HepG2 (cell line): ENCODE results near the gene KIF1B. TPM values are rescaled to one million over a fixed set of nuclear protein-coding genes. Genes with fewer than 3 reads are reported as not detected.

Source experiments
- ATAC-seq: fragments of 200-7000 bp; cut with Tn5 transposase; 3 replicates; pipeline ENCODE4 v1.9.1; 2020; ENCODE audit warnings: mild to moderate bottlenecking, moderate library complexity
- BruUV-seq: library from RNA; stranded (reverse); fragments of 400-500 nt; replicated peaks from 2 replicates; lab custom pipeline; 2021; lab: Mats Ljungman, UMichigan
- CTCF ChIA-PET: fragments of 300-600 bp; formaldehyde crosslinking; extraction: SDS; loops from one replicate; lab custom pipeline; 2021; ENCODE audit warnings: low total read pairs, inconsistent platforms, low intra/inter-chr PET ratio; lab: Yijun Ruan, JAX
- POLR2A ChIA-PET: fragments of 350-600 bp; sonication (Branson Sonifier 250); formaldehyde crosslinking; loops from one replicate; lab custom pipeline; 2020; ENCODE audit warnings: antibody characterized with exemption, inconsistent platforms; lab: Yijun Ruan, JAX
- DNase-seq: peaks from one replicate; pipeline ENCODE4 v3.0.0-alpha.2; 2015; ENCODE audit warnings: low spot score
- FAIRE-seq: peaks from 3 replicates; lab custom pipeline; 2011; peaks lifted over from hg19 to GRCh38; lab: Jason Lieb, UNC
- H2AFZ ChIP-seq: one replicate; pipeline ENCODE4 v1.6.1; 2011; ENCODE audit warnings: low read length, inconsistent platforms
- H3K27ac ChIP-seq: fragments of 300-600 bp; 3 replicates; pipeline ENCODE4 v1.8.0; 2011; ENCODE audit warnings: mixed run types, mild to moderate bottlenecking, mixed read lengths, low read length, inconsistent platforms; ENCODE audit not compliant: insufficient read depth; ENCODE audit errors: extremely low read length
- H3K27me3 ChIP-seq, 2 experiments: fragments of 200-600 bp in 1 of 2; 2 replicates in 1 of 2; 3 replicates in 1 of 2; pipeline versions ENCODE4 v1.6.0 to v1.8.0; 2011; ENCODE audit warnings: low read length in 2 of 2, mild to moderate bottlenecking in 2 of 2, moderate library complexity in 2 of 2, inconsistent platforms in 1 of 2; ENCODE audit not compliant: insufficient read depth in 2 of 2, control insufficient read depth in 1 of 2
- H3K36me3 ChIP-seq, 2 experiments: fragments of 200-600 bp in 1 of 2; replicated peaks in 1 of 2; 2 replicates in 1 of 2; 3 replicates in 1 of 2; pipeline versions ENCODE4 v1.5.1 to v1.8.0; 2011; ENCODE audit warnings: low read length in 2 of 2, inconsistent platforms in 1 of 2; ENCODE audit not compliant: insufficient read depth in 2 of 2, control insufficient read depth in 1 of 2
- H3K4me1 ChIP-seq: 2 replicates; pipeline ENCODE4 v1.5.1; 2012; ENCODE audit warnings: low read length, inconsistent platforms; ENCODE audit not compliant: insufficient read depth
- H3K4me2 ChIP-seq: 2 replicates; pipeline ENCODE4 v1.6.0; 2011; ENCODE audit warnings: low read depth, low read length, inconsistent platforms
- H3K4me3 ChIP-seq, 3 experiments: fragments of 200-600 bp in 1 of 3; sonication (generic), shearing (Covaris generic) in 1 of 3; replicated peaks in 1 of 3; 2 replicates each; pipeline ENCODE4 v1.5.1; 2011 to 2016; ENCODE audit warnings: low read length in 3 of 3, inconsistent platforms in 2 of 3, low read depth in 2 of 3, mild to moderate bottlenecking in 2 of 3, control low read depth in 1 of 3, mixed read lengths in 1 of 3; ENCODE audit not compliant: insufficient read depth in 1 of 3
- H3K79me2 ChIP-seq: one replicate; pipeline ENCODE4 v1.6.1; 2011; ENCODE audit warnings: low read length, inconsistent platforms; ENCODE audit not compliant: insufficient read depth
- H3K9ac ChIP-seq: 2 replicates; pipeline ENCODE4 v1.6.0; 2011; ENCODE audit warnings: mild to moderate bottlenecking, low read depth, low read length, inconsistent platforms; ENCODE audit not compliant: insufficient read depth
- H3K9me3 ChIP-seq: 2 replicates; pipeline ENCODE4 v1.5.1; 2012; ENCODE audit warnings: mild to moderate bottlenecking, low read length
- H4K20me1 ChIP-seq: 2 replicates; pipeline ENCODE4 v1.6.0; 2011; ENCODE audit warnings: inconsistent platforms, mild to moderate bottlenecking, low read length, moderate library complexity; ENCODE audit not compliant: insufficient read depth
- ARNTL ChIP-seq: sonication (generic); formaldehyde crosslinking; IDR thresholded peaks from 2 replicates; pipeline ENCODE4 v1.4.0; 2020; ENCODE audit warnings: mild to moderate bottlenecking, missing genetic modification reagents
- ETV6 ChIP-seq: sonication (generic); formaldehyde crosslinking; conservative IDR thresholded peaks from 2 replicates; pipeline ENCODE4 v1.4.0; 2020; ENCODE audit warnings: missing genetic modification reagents
- GATAD1 ChIP-seq: IDR thresholded peaks from 2 replicates; pipeline ENCODE4 v1.6.1; 2016; ENCODE audit warnings: missing genetic modification reagents, missing compliant biosample characterization
- HMG20A ChIP-seq: IDR thresholded peaks from 2 replicates; pipeline ENCODE4 v1.6.1; 2016; ENCODE audit warnings: borderline replicate concordance
- KLF12 ChIP-seq: sonication (generic); formaldehyde crosslinking; IDR thresholded peaks from 2 replicates; pipeline ENCODE4 v1.4.0; 2020; ENCODE audit warnings: missing genetic modification reagents, borderline replicate concordance
- NFYC ChIP-seq: IDR thresholded peaks from 2 replicates; pipeline ENCODE4 v1.6.1; 2016; ENCODE audit warnings: missing genetic modification reagents, missing compliant biosample characterization
- NRL ChIP-seq: sonication (generic); formaldehyde crosslinking; IDR thresholded peaks from 2 replicates; pipeline ENCODE4 v1.5.0; 2020; ENCODE audit warnings: missing genetic modification reagents, mild to moderate bottlenecking, moderate library complexity, borderline replicate concordance
- TAF1 ChIP-seq: sonication (generic); formaldehyde crosslinking; IDR thresholded peaks from 2 replicates; pipeline ENCODE4 v1.4.0; 2020; ENCODE audit warnings: missing genetic modification reagents
- ZFX ChIP-seq: sonication (generic); formaldehyde crosslinking; IDR thresholded peaks from 2 replicates; pipeline ENCODE4 v1.4.0; 2020; ENCODE audit warnings: mild to moderate bottlenecking, low read depth, missing genetic modification reagents, moderate library complexity
- ZKSCAN5 ChIP-seq: sonication (generic); formaldehyde crosslinking; IDR thresholded peaks from 2 replicates; pipeline ENCODE4 v1.5.1; 2020; ENCODE audit warnings: mild to moderate bottlenecking, missing genetic modification reagents
- ZMYM2 ChIP-seq: sonication (generic); formaldehyde crosslinking; IDR thresholded peaks from 2 replicates; pipeline ENCODE4 v1.8.0; 2022; ENCODE audit warnings: mild to moderate bottlenecking, missing genetic modification reagents
- ZNF3 ChIP-seq: IDR thresholded peaks from 2 replicates; pipeline ENCODE4 v1.7.0; 2017; ENCODE audit warnings: inconsistent platforms
- ZNF329 ChIP-seq: sonication (generic); formaldehyde crosslinking; IDR thresholded peaks from 2 replicates; pipeline ENCODE4 v1.9.0; 2021; ENCODE audit warnings: low read depth, mild to moderate bottlenecking, missing genetic modification reagents
- ZNF343 ChIP-seq: sonication (generic); formaldehyde crosslinking; IDR thresholded peaks from 2 replicates; pipeline ENCODE4 v1.4.0; 2020; ENCODE audit warnings: mild to moderate bottlenecking, missing genetic modification reagents
- ZNF570 ChIP-seq: sonication (generic); formaldehyde crosslinking; IDR thresholded peaks from 2 replicates; pipeline ENCODE4 v1.4.0; 2020; ENCODE audit warnings: mild to moderate bottlenecking, missing genetic modification reagents, borderline replicate concordance
- WGBS: methylation state at CpG from one replicate; pipeline ENCODE4 v1.1.6; 2017; ENCODE audit warnings: low lambda C conversion rate; 5-methylcytosine and 5-hydroxymethylcytosine counted together
- in situ Hi-C: cut with HindIII; loops from 2 replicates; pipeline ENCODE4 v1.10.0; 2017; ENCODE audit warnings: low pct_unique_long_range_greater_than_20kb; ENCODE audit not compliant: extremely low pct_ligation_motif_present
- intact Hi-C: fragments of 100-400 bp; cut with micrococcal nuclease; formaldehyde crosslinking; loops from one replicate; pipeline ENCODE4 v1.10.0; 2022; ENCODE audit not compliant: unreplicated experiment
- polyA plus RNA-seq, 8 experiments: library from polyadenylated mRNA; depleted of rRNA in 3 of 8; stranded (reverse) in 7 of 8; unstranded in 1 of 8; fragments of >200 nt; fragmentation: Illumina TruSeq in 4 of 8; extraction: Trizol in 4 of 8; gene quantifications; 2 replicates each; pipeline versions ENCODE4 v1.2.1 to v1.2.3, GENCODE V29; 2011 to 2016; ENCODE audit warnings: low read depth in 4 of 8, missing spikeins in 1 of 8, mixed read lengths in 1 of 8; ENCODE audit not compliant: insufficient read depth in 1 of 8
- total RNA-seq, 5 experiments: library from RNA; depleted of rRNA; stranded (reverse); fragments of >200 nt; fragmentation: Illumina TruSeq; extraction: Trizol; gene quantifications; 2 replicates each; pipeline ENCODE4 v1.2.3, GENCODE V29; 2016; ENCODE audit warnings: low read depth in 1 of 5
- TF ChIP-seq, protein P1 (sequence below): sonication (generic); formaldehyde crosslinking; IDR thresholded peaks from 2 replicates; pipeline ENCODE4 v1.4.0; 2020; ENCODE audit warnings: missing genetic modification reagents
- TF ChIP-seq, protein P2 (sequence below): sonication (generic); formaldehyde crosslinking; IDR thresholded peaks from 2 replicates; pipeline ENCODE4 v1.8.0; 2022; ENCODE audit warnings: missing genetic modification reagents, mild to moderate bottlenecking, inconsistent platforms, borderline replicate concordance
- TF ChIP-seq, protein P3 (sequence below): sonication (generic); formaldehyde crosslinking; IDR thresholded peaks from 2 replicates; pipeline ENCODE4 v1.4.0; 2020; ENCODE audit warnings: missing genetic modification reagents

Gene KIF1B
- total and polyA plus RNA-seq, 2 of the 13 experiments (the other 11 are each of a cell fraction or from before 2014, with no cell fraction given), result 26.7 to 32.5 TPM

DNA sequence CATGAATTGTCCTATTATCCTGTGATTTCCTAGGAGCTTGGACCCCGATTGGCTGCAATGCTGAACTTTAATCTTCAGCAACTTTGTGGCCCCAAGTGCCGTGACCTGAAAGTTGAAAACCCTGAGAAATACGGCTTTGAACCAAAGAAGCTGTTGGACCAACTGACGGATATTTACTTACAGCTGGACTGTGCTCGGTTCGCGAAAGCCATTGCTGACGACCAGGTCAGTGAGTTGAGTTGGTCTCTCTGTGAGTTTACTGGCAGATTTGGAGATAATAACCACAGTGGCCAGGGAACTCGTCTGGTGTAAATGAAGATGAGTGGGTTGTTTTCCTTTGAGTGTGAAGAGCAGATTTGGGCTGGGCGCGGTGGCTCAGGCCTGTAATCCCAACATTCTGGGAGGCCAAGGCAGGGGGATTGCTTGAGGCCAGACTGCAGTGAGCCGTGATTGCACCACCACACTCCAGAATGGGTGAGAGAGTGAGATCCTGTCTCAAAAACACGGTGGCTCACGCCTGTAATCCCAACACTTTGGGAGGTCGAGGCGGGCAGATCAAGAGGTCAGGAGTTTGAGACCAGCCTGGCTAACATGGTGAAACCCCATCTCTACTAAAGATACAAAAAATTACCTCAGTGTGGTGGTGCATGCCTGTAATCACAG lies 39.1 kb upstream of the KIF1B start:
- H3K9ac ChIP-seq, result peak overlapping the region; percentile 77
- peak overlapping the region; percentile 77 for H3K4me2 ChIP-seq
- H3K4me1 ChIP-seq, result peaks cover 53% of the 10 kb centered on the region
- BruUV-seq, result TSS peak; percentile 72
- DNase-seq (peak; percentile 89), ATAC-seq (peak; percentile 77), FAIRE-seq (peak; percentile 97)
- peaks cover 20% of the 10 kb centered on the region for H3K79me2 ChIP-seq
- POLR2A ChIA-PET, result interaction anchor here (0.9 to 1.1 kb wide), 4 partner anchors 38 to 115 kb away, joined by 3 to 5 read pairs (median 4); no protein-coding TSS in a partner anchor
- H3K36me3 ChIP-seq, result peaks cover 1 to 11% of the 10 kb centered on the region in 2 experiments; a peak in 3 of 5 replicates
- no peaks in the 10 kb centered on the region for H3K9me3 ChIP-seq
- H3K27ac ChIP-seq, result peak overlapping the region; percentile 92
- CTCF ChIA-PET, result no interaction called here
- H3K4me3 ChIP-seq, result peak overlapping the region; percentile 44 to 62 (median 50); a peak in 5 of 6 replicates
- in situ Hi-C loops (no loop called here), intact Hi-C loops (loop anchor here (5.0 kb wide), 1 partner anchor 41 kb away; the partner anchor contains the start of gene KIF1B)
- H2AFZ ChIP-seq, result no peak overlapping the region
- WGBS, result 4% methylated on average over 16 of the region's 16 CpGs
- no peaks in the 10 kb centered on the region for H4K20me1 ChIP-seq
- no peaks in the 10 kb centered on the region for H3K27me3 ChIP-seq
- peak; percentile 85 for TF ChIP-seq ZFX
- TF ChIP-seq, protein P1, sequence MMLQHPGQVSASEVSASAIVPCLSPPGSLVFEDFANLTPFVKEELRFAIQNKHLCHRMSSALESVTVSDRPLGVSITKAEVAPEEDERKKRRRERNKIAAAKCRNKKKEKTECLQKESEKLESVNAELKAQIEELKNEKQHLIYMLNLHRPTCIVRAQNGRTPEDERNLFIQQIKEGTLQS (CRISPR knock-in tag), result no peak
- TF ChIP-seq, protein P2, sequence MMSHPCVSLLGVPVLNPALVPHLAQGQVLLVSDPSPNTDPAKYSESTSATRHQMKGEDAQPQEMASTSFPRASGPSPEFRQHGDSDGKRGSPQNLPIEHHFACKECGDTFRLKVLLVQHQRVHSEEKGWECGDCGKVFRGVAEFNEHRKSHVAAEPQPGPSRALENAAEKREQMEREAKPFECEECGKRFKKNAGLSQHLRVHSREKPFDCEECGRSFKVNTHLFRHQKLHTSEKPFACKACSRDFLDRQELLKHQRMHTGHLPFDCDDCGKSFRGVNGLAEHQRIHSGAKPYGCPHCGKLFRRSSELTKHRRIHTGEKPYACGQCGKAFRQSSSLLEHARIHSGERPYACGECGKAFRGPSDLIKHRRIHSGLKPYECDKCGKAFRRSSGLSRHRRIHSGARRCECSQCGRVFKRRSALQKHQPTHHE (CRISPR knock-in tag), result 0 out of 2 replicates have a peak, but pooled peaks have one; percentile 38
- TF ChIP-seq ZNF329 (CRISPR knock-in tag), result peak; percentile 46; the same call in 1 of the 2 replicates
- TF ChIP-seq KLF12 (CRISPR knock-in tag), result no peak
- peak; percentile 64; the same call in 1 of the 2 replicates for TF ChIP-seq NFYC
- TF ChIP-seq TAF1, result peak; percentile 37; the same call in 1 of the 2 replicates
- TF ChIP-seq, protein P3, sequence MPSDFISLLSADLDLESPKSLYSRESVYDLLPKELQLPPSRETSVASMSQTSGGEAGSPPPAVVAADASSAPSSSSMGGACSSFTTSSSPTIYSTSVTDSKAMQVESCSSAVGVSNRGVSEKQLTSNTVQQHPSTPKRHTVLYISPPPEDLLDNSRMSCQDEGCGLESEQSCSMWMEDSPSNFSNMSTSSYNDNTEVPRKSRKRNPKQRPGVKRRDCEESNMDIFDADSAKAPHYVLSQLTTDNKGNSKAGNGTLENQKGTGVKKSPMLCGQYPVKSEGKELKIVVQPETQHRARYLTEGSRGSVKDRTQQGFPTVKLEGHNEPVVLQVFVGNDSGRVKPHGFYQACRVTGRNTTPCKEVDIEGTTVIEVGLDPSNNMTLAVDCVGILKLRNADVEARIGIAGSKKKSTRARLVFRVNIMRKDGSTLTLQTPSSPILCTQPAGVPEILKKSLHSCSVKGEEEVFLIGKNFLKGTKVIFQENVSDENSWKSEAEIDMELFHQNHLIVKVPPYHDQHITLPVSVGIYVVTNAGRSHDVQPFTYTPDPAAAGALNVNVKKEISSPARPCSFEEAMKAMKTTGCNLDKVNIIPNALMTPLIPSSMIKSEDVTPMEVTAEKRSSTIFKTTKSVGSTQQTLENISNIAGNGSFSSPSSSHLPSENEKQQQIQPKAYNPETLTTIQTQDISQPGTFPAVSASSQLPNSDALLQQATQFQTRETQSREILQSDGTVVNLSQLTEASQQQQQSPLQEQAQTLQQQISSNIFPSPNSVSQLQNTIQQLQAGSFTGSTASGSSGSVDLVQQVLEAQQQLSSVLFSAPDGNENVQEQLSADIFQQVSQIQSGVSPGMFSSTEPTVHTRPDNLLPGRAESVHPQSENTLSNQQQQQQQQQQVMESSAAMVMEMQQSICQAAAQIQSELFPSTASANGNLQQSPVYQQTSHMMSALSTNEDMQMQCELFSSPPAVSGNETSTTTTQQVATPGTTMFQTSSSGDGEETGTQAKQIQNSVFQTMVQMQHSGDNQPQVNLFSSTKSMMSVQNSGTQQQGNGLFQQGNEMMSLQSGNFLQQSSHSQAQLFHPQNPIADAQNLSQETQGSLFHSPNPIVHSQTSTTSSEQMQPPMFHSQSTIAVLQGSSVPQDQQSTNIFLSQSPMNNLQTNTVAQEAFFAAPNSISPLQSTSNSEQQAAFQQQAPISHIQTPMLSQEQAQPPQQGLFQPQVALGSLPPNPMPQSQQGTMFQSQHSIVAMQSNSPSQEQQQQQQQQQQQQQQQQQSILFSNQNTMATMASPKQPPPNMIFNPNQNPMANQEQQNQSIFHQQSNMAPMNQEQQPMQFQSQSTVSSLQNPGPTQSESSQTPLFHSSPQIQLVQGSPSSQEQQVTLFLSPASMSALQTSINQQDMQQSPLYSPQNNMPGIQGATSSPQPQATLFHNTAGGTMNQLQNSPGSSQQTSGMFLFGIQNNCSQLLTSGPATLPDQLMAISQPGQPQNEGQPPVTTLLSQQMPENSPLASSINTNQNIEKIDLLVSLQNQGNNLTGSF (CRISPR knock-in tag), result 0 out of 2 replicates have a peak, but pooled peaks have one; percentile 39
- peak; percentile 75; the same call in 1 of the 2 replicates for TF ChIP-seq ZNF343 (CRISPR knock-in tag)
- TF ChIP-seq ETV6 (CRISPR knock-in tag), result no peak
- TF ChIP-seq GATAD1, result peak; percentile 39; the same call in 1 of the 2 replicates
- no peak; the same call in none of the 2 replicates for TF ChIP-seq HMG20A
- TF ChIP-seq ZMYM2, result peak; percentile 93
- TF ChIP-seq ZKSCAN5, result peak; percentile 41; the same call in 1 of the 2 replicates
- peak; percentile 59; the same call in 1 of the 2 replicates for TF ChIP-seq ARNTL (CRISPR knock-in tag)
- no peak for TF ChIP-seq ZNF570 (CRISPR knock-in tag)
- peak; percentile 73; the same call in 1 of the 2 replicates for TF ChIP-seq NRL
- 0 out of 2 replicates have a peak, but pooled peaks have one; percentile 15 for TF ChIP-seq ZNF3 (CRISPR knock-in tag)
